ENCODE data around the gene SNRNP27.
"Not testable (repeated sequence)": the region's sequence is repeated elsewhere in the genome, so short reads cannot be mapped to it uniquely, and the experiment has no call there.

The SNRNP27 gene

GRCh38 chr2:69893684-69894551 is at the start of gene SNRNP27:
Gene SNRNP27, plus strand, starts transcription at chr2:69893956. Its CDS starts 29 bp downstream, at chr2:69893985.
- peak; percentile 76 to 78 for DNase-seq

- no peak for DNase-seq
These were observed 49.8 kb upstream of the SNRNP27 start for GRCh38 chr2:69843993-69844392.

- DNase-seq, result no peak
These were observed 49.2 kb upstream of the SNRNP27 start for GRCh38 chr2:69844560-69844959.

GRCh38 chr2:69846182-69847067 is 47.3 kb upstream of the SNRNP27 start:
- no peak for DNase-seq

- DNase-seq, result no peak
These were observed 46.5 kb upstream of the SNRNP27 start for GRCh38 chr2:69847068-69847828.

DNA sequence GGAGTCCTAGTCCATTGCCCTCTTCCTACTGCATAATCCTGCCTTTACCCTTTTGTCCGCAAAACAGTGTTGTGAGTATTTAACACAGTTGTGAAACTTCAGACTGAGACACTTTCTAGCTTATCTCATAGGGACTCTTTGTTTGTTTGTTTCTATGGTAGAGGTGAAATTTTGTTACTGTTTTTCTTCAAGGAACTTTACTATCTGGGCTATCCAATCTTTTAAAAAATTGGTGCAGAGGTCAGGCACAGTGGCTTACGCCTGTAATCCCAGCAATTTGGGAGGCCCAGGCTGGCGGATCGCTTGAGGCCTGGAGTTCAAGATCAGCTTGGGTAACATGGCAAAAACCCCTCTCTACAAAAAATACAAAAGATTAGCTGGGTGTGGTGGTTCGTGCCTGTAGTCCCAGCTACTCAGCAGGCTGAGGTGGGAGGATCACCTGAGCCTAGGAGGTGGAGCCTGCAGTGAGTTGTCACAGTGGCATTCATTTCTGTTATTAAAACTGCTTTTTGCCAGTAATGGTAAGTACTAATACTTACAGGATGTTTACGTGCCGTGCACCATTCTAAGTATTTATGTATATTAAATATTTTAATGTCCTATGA is 45.5 kb upstream of the SNRNP27 start:
- DNase-seq, result no peak

GRCh38 chr2:69858261-69858660 is 35.5 kb upstream of the SNRNP27 start:
- DNase-seq, result no peak

DNA sequence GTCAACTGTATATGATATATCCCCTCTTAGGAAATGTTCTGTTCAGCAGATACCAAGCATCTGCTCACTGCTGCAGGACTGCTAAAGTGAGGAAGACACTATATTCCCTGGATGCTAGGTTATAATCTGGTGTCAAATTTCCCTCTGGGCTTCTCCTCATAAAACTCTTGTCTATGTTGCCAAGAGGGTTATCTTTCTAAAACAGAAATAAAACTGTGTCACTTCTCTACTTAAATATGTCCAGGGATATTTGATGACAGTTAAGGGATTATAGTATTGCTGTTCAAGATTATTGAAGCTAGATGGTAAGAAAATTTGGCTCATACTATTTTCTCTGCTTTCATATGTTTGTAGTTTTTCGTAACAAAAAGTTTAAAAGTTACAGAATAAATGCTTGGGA is 30.5 kb upstream of the SNRNP27 start:
- no peak for DNase-seq

- no peak for DNase-seq
These were observed 5.3 kb upstream of the SNRNP27 start for GRCh38 chr2:69888451-69888850.

DNA sequence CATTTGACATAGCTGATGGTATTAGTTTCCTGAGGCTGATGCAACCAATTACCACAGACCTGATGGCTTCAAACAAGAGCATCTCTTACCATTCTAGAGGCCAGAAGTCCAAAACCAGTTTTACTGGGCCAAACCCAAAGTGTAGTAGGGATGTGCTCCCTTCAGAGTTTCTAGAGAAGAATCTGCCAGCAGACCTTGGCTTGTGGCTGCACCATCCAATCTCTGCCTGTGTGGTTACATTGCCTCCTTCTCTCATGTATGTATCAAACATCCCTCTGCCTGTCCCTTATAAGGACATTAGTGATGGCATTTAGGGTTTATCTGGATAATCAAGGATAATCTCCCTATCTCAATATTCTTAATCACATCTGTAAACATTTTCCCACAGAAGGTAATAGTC is 4.5 kb upstream of the SNRNP27 start:
- no peak for DNase-seq

GRCh38 chr2:69890881-69891280 is 2.9 kb upstream of the SNRNP27 start:
- no peak for DNase-seq

DNA sequence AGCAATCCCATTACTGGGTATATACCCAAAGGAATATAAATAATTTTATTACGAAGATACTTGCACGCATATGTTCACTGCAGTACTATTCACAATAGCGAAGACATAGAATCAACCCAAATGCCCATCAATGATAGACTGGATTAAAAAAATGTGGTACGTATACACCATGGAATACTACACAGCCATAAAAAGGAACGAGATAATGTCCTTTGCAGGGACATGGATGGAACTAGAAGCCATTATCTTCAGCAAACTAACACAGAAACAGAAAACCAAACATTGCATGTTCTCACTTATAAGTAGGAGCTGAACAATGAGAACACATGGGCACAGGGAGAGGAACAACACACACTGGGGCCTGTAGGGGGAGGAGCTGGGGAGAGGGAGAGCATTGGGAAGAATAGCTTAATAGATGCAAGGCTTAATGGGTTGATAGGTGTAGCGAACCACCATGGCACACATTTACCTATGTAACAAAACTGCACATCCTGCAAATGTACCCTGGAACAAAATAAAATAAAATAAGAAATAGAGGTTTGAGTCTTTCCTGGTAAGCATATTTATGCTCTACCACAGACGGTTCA is 825 bp upstream of the SNRNP27 start:
- DNase-seq, result not testable (repeated sequence)

GRCh38 chr2:69894737-69895136 is 981 bp downstream of the SNRNP27 start:
- not testable (repeated sequence) for DNase-seq

- DNase-seq, result no peak
These were observed 8.6 kb downstream of the SNRNP27 start for GRCh38 chr2:69902213-69902922.

- no peak for DNase-seq
These were observed 13.5 kb downstream of the SNRNP27 start for GRCh38 chr2:69907216-69907615.

DNA sequence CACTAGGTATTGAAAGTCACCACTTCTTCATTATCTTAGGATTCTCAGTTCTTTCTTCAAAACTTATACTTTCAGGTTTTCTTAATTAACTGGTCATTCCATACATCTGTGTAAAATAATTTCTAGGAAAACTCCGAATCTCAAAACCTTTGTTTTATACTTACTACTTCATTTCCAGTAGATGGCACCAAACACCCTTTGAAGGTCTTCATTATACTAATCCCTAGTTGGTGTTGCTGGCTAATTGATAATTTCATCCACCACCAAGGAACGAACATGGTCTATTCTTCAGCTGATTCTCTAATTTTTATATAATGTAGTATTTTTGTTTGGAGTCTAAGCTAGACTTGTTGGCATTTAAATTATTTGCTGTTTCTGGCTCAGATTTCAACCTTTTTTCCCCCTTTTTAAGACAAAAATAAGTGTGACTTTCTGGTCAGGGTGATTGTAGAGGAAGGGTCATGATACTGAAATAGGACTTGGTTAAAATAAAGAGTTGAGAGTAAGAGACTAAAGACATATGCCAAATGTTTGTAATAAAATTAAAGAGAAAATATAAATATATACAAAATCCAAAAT is 18.3 kb downstream of the SNRNP27 start:
- peak; percentile 41 to 53 for DNase-seq

DNA sequence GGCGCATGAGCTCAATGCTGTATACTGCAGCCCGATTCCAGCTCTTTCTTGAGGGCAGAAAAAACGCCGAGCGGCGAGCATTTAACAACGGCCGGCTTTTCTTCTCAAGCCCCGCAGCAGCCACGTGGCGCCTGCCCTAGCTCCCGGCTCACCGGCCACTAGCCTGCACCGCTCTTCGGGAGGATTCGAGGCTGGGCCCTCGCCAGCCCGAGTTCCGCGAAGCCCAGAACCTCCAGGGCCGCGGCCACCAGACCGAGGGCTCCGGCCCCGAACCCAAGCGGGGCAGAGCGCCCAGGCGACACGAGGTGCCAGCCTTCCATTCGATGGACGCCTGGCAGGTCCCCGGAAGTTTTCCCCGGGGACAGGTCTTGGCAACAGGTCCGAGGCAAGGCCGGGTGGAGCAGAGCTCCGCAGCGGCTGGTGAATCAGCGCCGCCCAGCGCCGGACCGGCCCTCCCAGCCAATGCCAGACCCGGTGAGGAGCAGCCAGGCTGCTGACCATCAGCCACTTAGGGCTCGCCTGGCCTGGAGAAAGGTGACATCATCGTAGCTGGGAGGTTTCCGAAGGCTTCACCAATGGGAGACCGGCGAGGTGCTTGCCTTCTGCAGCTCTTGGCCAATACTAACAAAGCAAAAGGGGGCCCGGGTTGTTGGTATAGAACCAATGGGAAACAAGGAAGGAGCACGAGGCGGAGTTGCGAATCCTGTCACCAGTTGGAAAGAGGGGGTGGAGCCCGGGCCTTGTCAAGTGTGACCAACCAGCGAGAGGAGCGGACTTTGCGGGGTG is 20.6 kb downstream of the SNRNP27 start:
- peak; percentile 99 for DNase-seq

DNA sequence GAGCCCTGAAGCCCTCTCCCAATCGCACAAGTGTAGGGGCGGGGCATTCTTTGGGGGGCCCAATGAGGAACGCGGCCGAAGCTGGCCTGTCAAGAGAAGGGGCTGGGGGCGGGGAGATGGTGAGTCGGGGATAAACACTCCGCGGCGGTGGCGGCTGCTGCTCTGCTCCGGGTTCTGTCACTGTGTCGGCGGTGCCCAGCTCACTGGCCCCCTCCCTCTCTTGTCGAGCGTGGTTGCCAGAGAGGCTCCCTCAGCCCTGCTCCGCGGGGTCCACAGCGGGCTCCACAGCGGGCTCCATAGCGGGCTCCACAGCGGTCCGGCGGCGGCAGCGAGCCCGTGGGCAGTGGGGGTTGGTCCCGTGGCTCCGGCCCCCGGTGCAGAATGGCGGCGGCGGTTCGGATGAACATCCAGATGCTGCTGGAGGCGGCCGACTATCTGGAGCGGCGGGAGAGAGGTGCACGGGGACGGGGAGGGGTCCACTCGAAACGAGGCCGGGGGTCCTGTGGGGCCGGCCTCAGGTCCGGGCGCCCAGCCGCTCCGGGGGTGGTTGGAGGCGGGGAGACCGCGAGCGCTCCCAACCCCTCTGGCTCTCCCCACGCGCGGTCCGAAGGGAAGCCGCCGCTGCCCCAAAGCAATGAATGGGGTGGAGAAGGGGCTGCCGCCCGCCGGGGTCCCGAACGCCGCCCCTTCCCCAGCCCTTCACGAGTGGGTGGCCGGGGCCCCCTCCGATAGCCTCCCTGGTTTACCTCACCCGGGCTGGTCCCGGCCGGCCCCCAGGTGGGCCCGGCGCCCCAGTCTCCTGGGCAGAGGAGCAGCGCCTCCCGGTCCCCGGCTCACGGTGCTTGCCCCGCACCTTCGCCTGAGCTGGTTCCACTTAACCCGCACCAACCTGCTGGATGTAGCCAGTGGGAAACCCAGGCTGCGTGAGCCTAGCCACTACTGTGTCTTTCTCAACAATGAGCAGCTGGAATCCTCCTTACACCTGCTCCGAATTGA is 21.5 kb downstream of the SNRNP27 start, which contains the start of gene MXD1:
MXD1 (plus strand) TSS at position 160 of the 996 bp plus-strand sequence; CDS start at position 382, 222 bp downstream.
- peak in 1 of 2 experiments; percentile 4 for DNase-seq

DNA sequence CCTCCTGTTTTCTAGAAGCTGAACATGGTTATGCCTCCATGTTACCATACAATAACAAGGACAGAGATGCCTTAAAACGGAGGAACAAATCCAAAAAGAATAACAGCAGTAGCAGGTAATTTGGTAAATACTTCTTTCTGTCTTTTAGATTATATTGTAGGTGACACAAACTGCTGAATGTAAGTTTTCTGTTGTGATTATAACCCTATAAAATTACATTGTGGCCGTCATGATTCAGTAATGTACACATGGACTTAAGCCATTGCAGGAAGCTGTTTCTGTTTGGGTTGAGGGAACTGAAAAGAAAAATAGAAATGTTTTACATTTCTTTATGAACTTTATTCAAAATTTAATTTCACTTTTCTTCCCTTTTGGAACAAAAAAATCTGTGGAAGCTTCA is 22.4 kb downstream of the SNRNP27 start:
- DNase-seq, result no peak
